Right ventricle myocardium inferior (tissue), 1 donor: ENCODE data around the gene MROH2A. TPM values are rescaled to one million over a fixed set of nuclear protein-coding genes. Genes with fewer than 3 reads are reported as not detected.

Source experiments
- ATAC-seq: fragments of 200-7000 bp; cut with Tn5 transposase; one replicate; pipeline ENCODE4 v1.9.1; 2020; ENCODE audit warnings: mild to moderate bottlenecking, moderate library complexity
- DNase-seq: peaks from one replicate; pipeline ENCODE4 v3.0.0; 2021; ENCODE audit errors: missing footprints
- intact Hi-C: fragments of 100-400 bp; cut with DNase I; formaldehyde crosslinking; loops from one replicate; pipeline ENCODE4 v1.11.0; 2022
- total RNA-seq: library from RNA; stranded (reverse); fragmentation: NEBNext Ultra II Directional; extraction: Animal tissue kit (Norgen Biotek cat#: 25700); gene quantifications from one replicate; pipeline ENCODE4 v1.2.1, GENCODE V29; 2021
- donor health status: DM: no; HTN: yes; CAD: no; lungs with severe emphysema.

Gene MROH2A
- total RNA-seq, 1 donor from 2014 or later, result not detected

DNA sequence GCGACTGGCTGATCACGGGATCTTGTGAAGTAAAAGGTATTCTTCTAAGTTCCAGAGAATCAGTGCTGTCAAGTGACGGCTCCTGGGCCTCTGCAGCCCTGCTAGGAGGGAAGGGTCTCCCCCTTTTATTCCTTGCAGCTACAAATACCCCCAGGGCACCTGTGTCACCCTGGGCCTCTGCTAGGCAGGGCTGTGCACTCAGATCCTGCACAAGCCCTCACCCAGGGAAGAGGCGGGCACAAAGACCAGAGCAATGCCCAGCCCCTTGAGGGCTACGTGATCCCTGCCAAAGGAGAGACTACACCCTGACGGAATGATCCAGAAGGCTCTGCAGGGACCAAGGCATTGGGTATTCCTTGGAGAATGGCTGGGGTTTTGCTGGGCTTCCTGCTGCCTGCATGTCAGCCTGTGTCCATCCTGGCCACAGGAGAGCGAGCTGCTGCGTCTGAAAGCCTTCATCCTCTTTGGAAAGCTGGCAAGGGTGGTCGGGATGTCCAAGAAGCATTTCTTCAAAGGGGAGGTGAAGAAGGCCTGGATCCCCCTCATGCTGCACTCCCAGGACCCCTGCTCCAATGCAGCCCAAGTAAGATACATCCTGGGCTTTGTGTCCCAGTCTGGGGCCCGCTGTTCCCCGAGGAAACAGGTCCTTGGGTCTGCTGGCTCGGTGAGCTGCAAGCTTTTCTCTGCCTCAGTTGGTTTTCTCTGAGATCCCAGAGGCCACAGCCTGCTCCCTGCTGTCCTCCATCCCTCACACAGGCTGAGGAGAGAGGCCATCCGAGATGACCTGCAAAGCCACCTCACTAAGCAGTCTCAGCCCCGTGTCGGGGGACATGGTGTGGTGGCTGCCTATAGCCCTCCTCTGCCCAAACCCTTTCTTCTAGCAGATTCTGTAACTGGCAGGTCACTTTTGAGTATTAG, 51.3 kb downstream of the MROH2A start:
- intact Hi-C loops, result no loop called here
- ATAC-seq (no peak), DNase-seq (no peak)

GRCh38 chr2:233830111-233830802, 52.1 kb downstream of the MROH2A start:
- ATAC-seq (no peak), DNase-seq (no peak)
- intact Hi-C loops, result no loop called here

DNA sequence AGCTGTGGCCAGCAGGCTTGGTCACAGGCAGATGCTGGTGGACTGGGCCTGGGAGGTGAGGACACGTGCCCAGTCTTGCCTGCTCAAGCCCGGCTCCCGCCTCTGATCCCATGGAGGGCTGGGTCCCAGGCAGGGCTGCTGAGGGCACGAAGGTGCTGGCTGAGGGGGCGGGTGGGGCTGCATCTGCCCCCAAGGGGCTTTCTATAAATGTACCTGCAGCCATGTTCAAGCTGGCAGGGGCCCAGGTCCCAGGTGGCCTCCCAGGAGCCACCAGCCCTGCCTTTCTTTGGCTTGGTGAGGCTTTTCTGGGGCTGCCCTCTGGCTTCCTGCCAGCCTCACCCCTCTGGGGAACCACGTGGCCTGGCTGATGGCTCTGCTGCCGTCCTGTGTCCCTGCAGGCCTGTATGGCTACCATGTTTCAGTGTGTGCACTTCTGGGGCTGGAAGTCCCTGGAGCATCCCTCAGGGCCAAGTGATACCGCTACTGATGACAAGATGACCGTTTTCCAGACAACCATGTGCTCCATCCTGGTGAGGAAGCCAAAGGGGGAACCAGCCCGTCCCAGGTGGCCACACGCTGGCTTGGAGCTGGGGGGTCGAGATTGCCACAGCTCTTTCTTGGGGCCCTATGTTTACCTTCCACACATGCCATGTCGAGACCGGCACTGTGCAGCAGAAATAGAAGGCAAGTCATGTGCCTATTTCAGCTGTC, 53.0 kb downstream of the MROH2A start:
- intact Hi-C loops, result no loop called here
- ATAC-seq (no peak), DNase-seq (no peak)

DNA sequence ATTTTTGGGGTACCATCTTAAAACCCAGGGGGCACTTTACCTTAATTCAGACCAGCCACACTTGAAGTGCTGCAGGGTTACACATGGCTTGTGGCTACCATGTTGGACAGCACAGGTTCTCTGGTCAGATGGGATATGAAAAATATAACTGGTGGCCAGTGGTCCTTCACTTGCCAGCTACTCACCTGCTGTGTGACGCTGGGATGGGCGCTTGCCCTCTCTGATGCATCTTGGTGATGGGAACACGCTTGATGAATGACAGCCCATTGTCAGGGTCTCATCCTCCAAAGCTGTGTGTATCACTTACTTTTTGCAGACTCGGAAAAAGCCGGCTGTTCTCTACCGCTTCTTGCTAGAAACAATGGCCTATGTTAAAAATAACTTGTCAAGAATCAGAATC, 53.7 kb downstream of the MROH2A start:
- intact Hi-C loops, result no loop called here
- ATAC-seq, result no peak
- DNase-seq, result no peak

DNA sequence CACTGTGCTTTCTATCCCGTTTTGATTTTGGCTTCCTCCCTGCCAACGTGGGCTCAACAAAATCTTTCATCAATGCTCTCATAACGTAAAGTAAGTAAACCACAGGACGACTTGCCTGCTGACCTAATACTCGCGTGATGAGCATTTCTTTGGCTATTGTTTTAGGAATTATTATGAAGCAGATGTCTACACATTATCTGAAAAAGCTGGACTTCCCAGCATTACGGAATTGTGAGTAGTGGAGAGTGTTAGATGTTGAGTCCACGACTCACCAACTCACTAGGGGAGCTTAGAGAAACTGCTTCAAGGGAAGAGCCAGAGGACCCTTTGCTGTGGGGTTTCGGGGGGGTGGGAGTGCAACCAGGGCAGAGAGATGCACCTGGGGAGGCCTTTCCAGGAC, 54.3 kb downstream of the MROH2A start:
- intact Hi-C loops, result no loop called here
- ATAC-seq, result no peak
- DNase-seq, result no peak

DNA sequence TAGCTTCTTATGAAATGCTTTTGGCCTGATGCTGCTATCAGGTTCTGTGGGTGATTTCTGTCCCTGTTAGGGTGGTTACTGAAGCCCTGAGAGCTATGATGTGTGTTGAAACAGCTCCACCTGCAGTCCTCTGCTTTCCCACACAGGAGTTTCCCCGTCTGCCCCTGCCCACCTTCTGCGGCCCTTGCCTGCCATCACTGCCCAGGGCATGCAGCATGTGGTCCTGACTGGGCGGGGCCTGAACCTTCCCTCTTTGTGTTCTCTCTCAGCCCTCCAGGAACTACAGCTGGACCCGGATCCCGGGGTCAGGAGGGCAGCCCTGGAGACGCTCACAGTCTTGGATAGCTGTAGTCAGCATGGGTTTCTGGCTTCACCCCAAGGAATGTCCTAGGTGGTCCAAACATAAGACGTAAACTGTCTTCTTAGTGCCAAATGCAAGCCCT, 54.8 kb downstream of the MROH2A start:
- ATAC-seq (no peak), DNase-seq (no peak)
- intact Hi-C loops, result no loop called here

- DNase-seq (no peak), ATAC-seq (no peak)
- intact Hi-C loops, result no loop called here
Observed at GRCh38 chr2:233833345-233833744, 55.2 kb downstream of the MROH2A start.

GRCh38 chr2:233835230-233836186, 57.4 kb downstream of the MROH2A start:
- intact Hi-C loops, result no loop called here
- ATAC-seq, result no peak
- no peak for DNase-seq

GRCh38 chr2:233836359-233836758, 58.2 kb downstream of the MROH2A start:
- ATAC-seq (no peak), DNase-seq (no peak)
- intact Hi-C loops, result no loop called here

DNA sequence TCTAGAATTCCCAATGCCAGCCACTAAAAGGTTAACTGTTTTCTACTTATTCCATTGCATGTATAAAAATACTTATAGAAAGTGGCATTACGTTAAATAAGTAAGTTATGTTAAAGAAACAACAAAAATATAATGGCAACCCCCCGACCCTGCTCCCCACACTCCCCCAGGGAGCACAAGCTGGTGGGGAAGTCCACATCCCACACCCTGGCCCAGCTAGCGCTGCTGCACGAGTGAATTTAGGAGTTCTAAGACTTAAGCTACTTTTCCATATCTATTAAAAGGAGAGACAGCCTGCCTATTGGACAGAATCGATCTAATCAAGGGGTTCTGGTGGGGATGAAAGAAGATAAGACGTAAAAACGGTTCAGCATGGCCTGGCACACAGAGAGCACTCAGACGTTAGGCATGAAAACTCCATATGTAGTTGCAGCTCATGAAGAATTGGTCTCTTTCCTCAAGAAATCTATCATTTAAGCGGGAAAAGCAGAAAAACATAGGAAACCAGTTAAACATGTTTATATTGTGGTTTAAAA, 59.6 kb downstream of the MROH2A start:
- DNase-seq, result no peak
- intact Hi-C loops, result no loop called here
- ATAC-seq, result no peak

- DNase-seq, result no peak
- ATAC-seq, result no peak
- intact Hi-C loops, result no loop called here
Observed at GRCh38 chr2:233838251-233838650, 60.1 kb downstream of the MROH2A start.

DNA sequence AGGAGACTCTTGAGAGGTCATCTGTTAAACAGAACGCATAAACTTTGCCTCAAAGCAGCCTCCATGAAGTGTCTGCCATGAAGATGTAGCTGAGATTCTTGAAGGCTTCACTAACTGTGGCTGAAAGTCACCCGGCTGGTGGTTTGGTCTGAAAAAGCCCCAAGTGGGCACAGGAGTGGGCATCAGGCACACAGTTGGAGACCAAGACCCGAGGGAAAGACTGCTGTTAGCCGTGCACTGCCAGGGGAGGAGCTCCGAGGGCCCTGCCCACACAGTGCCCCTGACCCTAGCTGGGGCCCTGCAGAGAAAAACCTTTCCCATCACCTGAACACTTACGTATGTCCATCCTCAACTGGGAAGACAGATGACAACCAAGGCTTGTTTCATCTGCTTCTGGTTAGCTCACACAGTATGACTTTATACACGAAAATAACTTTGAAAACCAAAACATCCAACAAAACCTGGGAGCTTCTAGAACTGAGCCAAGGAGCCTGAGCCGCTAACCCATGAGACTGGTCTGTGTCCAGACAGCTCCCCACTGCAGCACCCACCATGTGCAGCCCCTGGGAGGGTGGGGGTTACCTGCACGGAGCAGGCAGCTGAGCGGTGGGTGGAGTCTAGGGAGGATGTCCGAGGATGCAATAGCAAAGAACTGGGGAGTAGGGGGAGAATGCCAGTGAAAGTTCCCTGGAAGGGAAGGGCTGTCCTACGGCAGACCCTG, 60.8 kb downstream of the MROH2A start:
- ATAC-seq (no peak), DNase-seq (no peak)
- intact Hi-C loops, result no loop called here

DNA sequence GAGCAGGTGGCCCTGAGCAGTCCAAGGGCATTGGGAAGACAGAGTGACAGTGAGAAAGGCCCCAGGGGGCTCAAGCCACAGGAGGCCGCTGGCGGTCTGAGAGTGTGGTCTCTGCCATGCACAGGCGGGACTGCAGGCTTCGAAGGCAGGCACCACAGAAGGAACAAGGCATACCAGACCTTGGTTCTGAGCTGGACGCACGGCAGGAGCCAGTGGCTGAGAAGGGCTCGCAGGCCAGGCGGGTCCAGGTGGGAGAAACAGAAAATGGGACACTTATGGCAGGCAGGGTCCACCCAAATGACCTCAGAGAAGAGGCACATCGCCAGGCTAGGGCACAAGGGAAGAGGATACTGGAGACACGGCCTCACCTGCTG, 61.3 kb downstream of the MROH2A start:
- ATAC-seq, result no peak
- no peak for DNase-seq
- intact Hi-C loops, result no loop called here

GRCh38 chr2:233840520-233840919, 62.4 kb downstream of the MROH2A start:
- no peak for ATAC-seq
- intact Hi-C loops, result no loop called here
- DNase-seq, result no peak

DNA sequence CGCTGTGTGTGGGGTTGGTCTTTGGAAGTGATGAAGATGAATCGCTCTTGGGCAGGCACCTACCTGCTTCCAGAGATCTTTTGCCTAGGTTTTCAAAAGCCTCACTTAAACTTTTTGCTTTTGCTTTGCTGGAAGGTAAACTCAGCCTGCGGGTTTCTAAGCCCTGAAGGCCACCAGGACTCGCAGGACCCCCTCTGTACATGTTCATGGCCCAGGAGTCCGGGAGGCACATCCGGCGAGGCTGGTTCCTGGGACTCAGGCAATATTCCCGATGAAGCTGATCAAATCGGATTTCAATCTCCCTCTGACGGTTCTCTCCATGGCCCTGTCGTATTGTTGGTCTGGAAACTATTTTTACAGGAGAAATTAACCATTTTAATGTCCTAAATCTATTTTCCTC, 63.1 kb downstream of the MROH2A start:
- DNase-seq (no peak), ATAC-seq (no peak)
- intact Hi-C loops, result no loop called here

- intact Hi-C loops, result no loop called here
- ATAC-seq (no peak), DNase-seq (no peak)
Observed at GRCh38 chr2:233844064-233844807, 66.1 kb downstream of the MROH2A start.

GRCh38 chr2:233844836-233845235, 66.7 kb downstream of the MROH2A start:
- intact Hi-C loops, result no loop called here
- ATAC-seq, result no peak
- DNase-seq, result no peak
